Middle frontal gyrus (tissue), 1 donor: ENCODE measurements around the gene KIF26B.

Experiments used
- DNase-seq: peaks from one replicate; pipeline ENCODE4 v3.0.0-alpha.2; 2015; ENCODE audit warnings: low spot score; ENCODE audit errors: extremely low spot score

KIF26B gene

GRCh38 chr1:245585252-245585959 is 430.6 kb downstream of the KIF26B start:
- no peak for DNase-seq

GRCh38 chr1:245587435-245588115 is 432.8 kb downstream of the KIF26B start:
- no peak for DNase-seq

GRCh38 chr1:245588116-245588639 is 433.4 kb downstream of the KIF26B start:
- DNase-seq = no peak

GRCh38 chr1:245589316-245589715 is 434.5 kb downstream of the KIF26B start:
- no peak for DNase-seq

GRCh38 chr1:245589906-245590305 is 435.1 kb downstream of the KIF26B start:
- DNase-seq = no peak

GRCh38 chr1:245590726-245591125 is 435.9 kb downstream of the KIF26B start:
- DNase-seq = no peak

GRCh38 chr1:245591346-245592188 is 436.8 kb downstream of the KIF26B start:
- DNase-seq = no peak

GRCh38 chr1:245592189-245592460 is 437.3 kb downstream of the KIF26B start:
- DNase-seq = no peak

- DNase-seq = no peak
These were observed 443.9 kb downstream of the KIF26B start for GRCh38 chr1:245598524-245599305.

GRCh38 chr1:245599371-245600174 is 444.8 kb downstream of the KIF26B start:
- DNase-seq = no peak

- no peak for DNase-seq
These were observed 445.9 kb downstream of the KIF26B start for GRCh38 chr1:245600658-245601057.

GRCh38 chr1:245603311-245603865 is 448.6 kb downstream of the KIF26B start:
- DNase-seq = no peak

- DNase-seq = no peak
These were observed 450.2 kb downstream of the KIF26B start for GRCh38 chr1:245604979-245605378.

- no peak for DNase-seq
These were observed 450.8 kb downstream of the KIF26B start for GRCh38 chr1:245605480-245606156.

GRCh38 chr1:245606157-245606725 is 451.5 kb downstream of the KIF26B start:
- no peak for DNase-seq

GRCh38 chr1:245608271-245608670 is 453.5 kb downstream of the KIF26B start:
- DNase-seq = no peak

- DNase-seq = no peak
These were observed 454.8 kb downstream of the KIF26B start for GRCh38 chr1:245609354-245610150.

- DNase-seq = no peak
These were observed 456.5 kb downstream of the KIF26B start for GRCh38 chr1:245611251-245611650.
